H9 (cell line): ENCODE measurements around the gene RAP1GAP2. TPM values are rescaled to one million over a fixed set of nuclear protein-coding genes. Genes with fewer than 3 reads are reported as not detected.

Source experiments
- DNase-seq: peaks from one replicate; pipeline ENCODE4 v3.0.0-alpha.2; 2017
- H2AFZ ChIP-seq: one replicate; pipeline ENCODE4 v1.6.1; 2013; ENCODE audit warnings: mild to moderate bottlenecking, low read length, control low read depth, moderate library complexity
- H2AK5ac ChIP-seq: 2 replicates; pipeline ENCODE4 v1.6.1; 2013; ENCODE audit warnings: low read length, control low read depth, mixed read lengths; ENCODE audit not compliant: insufficient read length
- H2BK120ac ChIP-seq: one replicate; pipeline ENCODE4 v1.6.1; 2013; ENCODE audit warnings: low read depth, mild to moderate bottlenecking, low read length, control low read depth, inconsistent platforms; ENCODE audit not compliant: poor library complexity, severe bottlenecking
- H2BK12ac ChIP-seq: 2 replicates; pipeline ENCODE4 v1.6.1; 2013; ENCODE audit warnings: low read length, control low read depth, mixed read lengths, low read depth; ENCODE audit not compliant: insufficient read length
- H2BK15ac ChIP-seq: 2 replicates; pipeline ENCODE4 v1.6.1; 2013; ENCODE audit warnings: low read depth, low read length, control low read depth
- H2BK20ac ChIP-seq: one replicate; pipeline ENCODE4 v1.6.1; 2013; ENCODE audit warnings: low read depth, mild to moderate bottlenecking, low read length, control low read depth, inconsistent platforms; ENCODE audit not compliant: poor library complexity, severe bottlenecking
- H2BK5ac ChIP-seq: 2 replicates; pipeline ENCODE4 v1.6.1; 2013; ENCODE audit warnings: low read length, control low read depth, mixed read lengths; ENCODE audit not compliant: insufficient read length
- H3K14ac ChIP-seq: 2 replicates; pipeline ENCODE4 v1.6.1; 2013; ENCODE audit warnings: low read length, control low read depth; ENCODE audit not compliant: insufficient read depth
- H3K18ac ChIP-seq: 2 replicates; pipeline ENCODE4 v1.6.1; 2013; ENCODE audit warnings: low read depth, mild to moderate bottlenecking, mixed read lengths, low read length, control low read depth; ENCODE audit not compliant: insufficient read length
- H3K23ac ChIP-seq: 2 replicates; pipeline ENCODE4 v1.6.1; 2013; ENCODE audit warnings: low read length, control low read depth, mixed read lengths, low read depth; ENCODE audit not compliant: insufficient read length
- H3K23me2 ChIP-seq: 2 replicates; pipeline ENCODE4 v1.6.1; 2013; ENCODE audit warnings: low read depth, mild to moderate bottlenecking, mixed read lengths, low read length, control low read depth; ENCODE audit not compliant: insufficient read length, poor library complexity, severe bottlenecking
- H3K27ac ChIP-seq: 2 replicates; pipeline ENCODE4 v1.5.1; 2013; ENCODE audit warnings: low read length, control low read depth, mixed read lengths, low read depth; ENCODE audit not compliant: insufficient read length
- H3K27me3 ChIP-seq: 2 replicates; pipeline ENCODE4 v1.6.1; 2013; ENCODE audit warnings: low read length, control low read depth, inconsistent platforms; ENCODE audit not compliant: insufficient read depth
- H3K4ac ChIP-seq: 2 replicates; pipeline ENCODE4 v1.6.1; 2013; ENCODE audit warnings: low read depth, mild to moderate bottlenecking, control low read depth, inconsistent platforms, low read length, moderate library complexity
- H3K4me1 ChIP-seq: 2 replicates; pipeline ENCODE4 v1.6.1; 2013; ENCODE audit warnings: low read length, control low read depth, inconsistent platforms; ENCODE audit not compliant: insufficient read depth
- H3K4me2 ChIP-seq: 2 replicates; pipeline ENCODE4 v1.6.1; 2013; ENCODE audit warnings: low read length, control low read depth, mixed read lengths; ENCODE audit not compliant: insufficient read length, insufficient read depth
- H3K56ac ChIP-seq: 2 replicates; pipeline ENCODE4 v1.6.1; 2013; ENCODE audit warnings: low read depth, mild to moderate bottlenecking, mixed read lengths, low read length, control low read depth; ENCODE audit not compliant: insufficient read length
- H3K79me1 ChIP-seq: 2 replicates; pipeline ENCODE4 v1.6.1; 2013; ENCODE audit warnings: low read depth, mild to moderate bottlenecking, moderate library complexity, low read length, control low read depth, inconsistent platforms; ENCODE audit not compliant: insufficient read depth, poor library complexity, severe bottlenecking
- H3K79me2 ChIP-seq: 2 replicates; pipeline ENCODE4 v1.6.1; 2013; ENCODE audit warnings: low read length, control low read depth, inconsistent platforms; ENCODE audit not compliant: insufficient read depth
- H3K9ac ChIP-seq: 2 replicates; pipeline ENCODE4 v1.6.1; 2013; ENCODE audit warnings: low read length, control low read depth, mixed read lengths; ENCODE audit not compliant: insufficient read length; ENCODE audit errors: extremely low read depth
- H3K9me3 ChIP-seq: one replicate; pipeline ENCODE4 v1.6.1; 2013; ENCODE audit warnings: low read depth, low read length, inconsistent platforms; ENCODE audit not compliant: control insufficient read depth
- H3T11ph ChIP-seq: one replicate; pipeline ENCODE4 v1.6.1; 2013; ENCODE audit warnings: mild to moderate bottlenecking, low read length, control low read depth, inconsistent platforms
- H4K20me1 ChIP-seq: one replicate; pipeline ENCODE4 v1.6.1; 2013; ENCODE audit not compliant: control insufficient read depth, insufficient read length, insufficient read depth
- H4K5ac ChIP-seq: 2 replicates; pipeline ENCODE4 v1.6.1; 2013; ENCODE audit warnings: low read depth, mild to moderate bottlenecking, mixed read lengths, low read length, control low read depth; ENCODE audit not compliant: insufficient read length
- H4K8ac ChIP-seq: replicated peaks from 2 replicates; pipeline ENCODE4 v1.6.1; 2013; ENCODE audit warnings: low read length, control low read depth, mixed read lengths, low read depth; ENCODE audit not compliant: insufficient read length
- H4K91ac ChIP-seq: 2 replicates; pipeline ENCODE4 v1.6.1; 2013; ENCODE audit warnings: low read depth, mild to moderate bottlenecking, moderate library complexity, mixed read lengths, low read length, control low read depth; ENCODE audit not compliant: insufficient read length
- H3K27ac Mint-ChIP-seq, 3 experiments: 2 replicates in 2 of 3; 3 replicates in 1 of 3; pipeline ENCODE4 v1.8.0; 2020 to 2021; ENCODE audit warnings: mixed read lengths in 3 of 3, mild to moderate bottlenecking in 1 of 3, moderate library complexity in 1 of 3
- H3K27me3 Mint-ChIP-seq: 2 replicates; pipeline ENCODE4 v1.8.0; 2021; ENCODE audit warnings: low read depth, mild to moderate bottlenecking, moderate library complexity, mixed read lengths
- H3K36me3 Mint-ChIP-seq, 3 experiments: 2 replicates in 2 of 3; 3 replicates in 1 of 3; pipeline ENCODE4 v1.8.0; 2020 to 2021; ENCODE audit warnings: low read depth in 3 of 3, mixed read lengths in 3 of 3; ENCODE audit not compliant: insufficient read depth in 1 of 3
- H3K4me1 Mint-ChIP-seq, 2 experiments: 2 replicates each; pipeline ENCODE4 v1.8.0; 2020; ENCODE audit warnings: mixed read lengths in 2 of 2
- H3K4me3 Mint-ChIP-seq, 2 experiments: 2 replicates in 1 of 2; 3 replicates in 1 of 2; pipeline ENCODE4 v1.8.0; 2020 to 2021; ENCODE audit warnings: mild to moderate bottlenecking in 2 of 2, mixed read lengths in 2 of 2, moderate library complexity in 1 of 2
- H3K9me3 Mint-ChIP-seq, 2 experiments: 2 replicates in 1 of 2; 3 replicates in 1 of 2; pipeline ENCODE4 v1.8.0; 2020; ENCODE audit warnings: mild to moderate bottlenecking in 2 of 2, mixed read lengths in 2 of 2, moderate library complexity in 1 of 2
- CTCF ChIP-seq: fragments of 200-600 bp; sonication (generic); conservative IDR thresholded peaks from 3 replicates; pipeline ENCODE4 v1.8.0; 2021; ENCODE audit warnings: antibody characterized with exemption, mild to moderate bottlenecking
- WGBS: extraction: QIAGEN DNeasy Blood & Tissue Kit; methylation state at CpG from one replicate; pipeline ENCODE4 v1.1.7; 2013; ENCODE audit warnings: missing lambda C conversion rate, low lambda C conversion rate, mixed read lengths; ENCODE audit not compliant: insufficient read length; ENCODE audit errors: extremely low coverage; 5-methylcytosine and 5-hydroxymethylcytosine counted together
- total RNA-seq: library from RNA; stranded (reverse); gene quantifications from 2 replicates; pipeline ENCODE4 v1.2.1, GENCODE V29; 2021

RAP1GAP2 gene
- total RNA-seq, 1 experiment from 2014 or later: 33.8 TPM

GRCh38 chr17:3025421-3026124 is 229.3 kb downstream of the RAP1GAP2 start:
- H3K79me1 ChIP-seq: no peaks in the 10 kb centered on the region
- no CpG with 5 or more reads among the region's 17 CpGs for WGBS
- no peak overlapping the region for H3K56ac ChIP-seq
- H3T11ph ChIP-seq: no peak overlapping the region
- Mint-ChIP-seq H3K9me3 (peaks cover 23 to 29% of the 10 kb centered on the region in 2 experiments), H3K27me3 (no peaks in the 10 kb centered on the region), H3K36me3 (peaks cover 39 to 62% (median 54%) of the 10 kb centered on the region in 3 experiments), H3K27ac (no peak overlapping the region), H3K4me3 (no peak overlapping the region), H3K4me1 (no peaks in the 10 kb centered on the region)
- no peak overlapping the region for H2BK15ac ChIP-seq
- H3K23ac ChIP-seq: no peak overlapping the region
- no peaks in the 10 kb centered on the region for H3K79me2 ChIP-seq
- 0 out of 3 replicates have a peak, but pooled peaks have one; percentile 22 for TF ChIP-seq CTCF
- H3K4me1 ChIP-seq: no peaks in the 10 kb centered on the region
- H3K27me3 ChIP-seq: no peaks in the 10 kb centered on the region
- H3K18ac ChIP-seq: no peak overlapping the region
- no peaks in the 10 kb centered on the region for H3K23me2 ChIP-seq
- no peak overlapping the region for H4K8ac ChIP-seq
- peak; percentile 26 for DNase-seq
- no peak overlapping the region for H2BK5ac ChIP-seq
- H3K14ac ChIP-seq: no peak overlapping the region
- H2BK120ac ChIP-seq: no peak overlapping the region
- no peak overlapping the region for H3K4ac ChIP-seq
- no peak overlapping the region for H4K5ac ChIP-seq
- H4K91ac ChIP-seq: no peak overlapping the region
- H4K20me1 ChIP-seq: no peaks in the 10 kb centered on the region
- no peak overlapping the region for H3K9ac ChIP-seq
- H2BK20ac ChIP-seq: no peak overlapping the region
- no peak overlapping the region for H3K4me2 ChIP-seq
- no peaks in the 10 kb centered on the region for H3K9me3 ChIP-seq
- no peak overlapping the region for H2BK12ac ChIP-seq
- H2AK5ac ChIP-seq: no peak overlapping the region
- no peak overlapping the region for H3K27ac ChIP-seq
- H2AFZ ChIP-seq: no peak overlapping the region
